Neural progenitor cell (in vitro differentiated cells): ENCODE results near the gene GJC2. TPM values are rescaled to one million over a fixed set of nuclear protein-coding genes. Genes with fewer than 3 reads are reported as not detected.

Experiments
- DNase-seq: peaks from one replicate; pipeline ENCODE4 v3.0.0-alpha.2; 2016; ENCODE audit warnings: low spot score
- H2AFZ ChIP-seq: fragments of 200-600 bp; sonication (generic); replicated peaks from 2 replicates; pipeline ENCODE4 v1.6.1; 2016; ENCODE audit warnings: antibody characterized with exemption
- H3F3A ChIP-seq: fragments of 200-600 bp; sonication (generic); 2 replicates; pipeline ENCODE4 v1.6.1; 2016; ENCODE audit warnings: antibody characterized with exemption, low read depth
- H3K27ac ChIP-seq: fragments of 200-600 bp; sonication (generic); 2 replicates; pipeline ENCODE4 v1.5.1; 2016; ENCODE audit warnings: mild to moderate bottlenecking
- H3K27me3 ChIP-seq: fragments of 200-600 bp; sonication (generic); 2 replicates; pipeline ENCODE4 v1.6.1; 2016; ENCODE audit warnings: mild to moderate bottlenecking, moderate library complexity
- H3K36me3 ChIP-seq: fragments of 200-600 bp; sonication (generic); 2 replicates; pipeline ENCODE4 v1.5.1; 2016
- H3K4me1 ChIP-seq: fragments of 200-600 bp; sonication (generic); 2 replicates; pipeline ENCODE4 v1.6.1; 2016; ENCODE audit warnings: mixed run types
- H3K4me2 ChIP-seq: fragments of 200-600 bp; sonication (generic); 2 replicates; pipeline ENCODE4 v1.6.1; 2016
- H3K4me3 ChIP-seq: fragments of 200-600 bp; sonication (generic); 2 replicates; pipeline ENCODE4 v1.5.1; 2016
- H3K79me2 ChIP-seq: fragments of 200-600 bp; sonication (generic); 2 replicates; pipeline ENCODE4 v1.6.1; 2016; ENCODE audit warnings: low read depth
- H3K9ac ChIP-seq: fragments of 200-600 bp; sonication (generic); 2 replicates; pipeline ENCODE4 v1.6.1; 2016
- H3K9me3 ChIP-seq: fragments of 200-600 bp; sonication (generic); 2 replicates; pipeline ENCODE4 v1.5.1; 2016; ENCODE audit warnings: low read depth
- H4K20me1 ChIP-seq: fragments of 200-600 bp; sonication (generic); 2 replicates; pipeline ENCODE4 v1.6.1; 2016; ENCODE audit warnings: low read depth
- H3K27ac Mint-ChIP-seq: 3 replicates; pipeline ENCODE4 v1.8.0; 2021; ENCODE audit warnings: mixed read lengths
- H3K27me3 Mint-ChIP-seq: 2 replicates; pipeline ENCODE4 v1.8.0; 2022; ENCODE audit warnings: low read depth, mild to moderate bottlenecking, inconsistent platforms, moderate library complexity, mixed read lengths; ENCODE audit not compliant: insufficient read depth
- H3K36me3 Mint-ChIP-seq: 3 replicates; pipeline ENCODE4 v1.8.0; 2021; ENCODE audit warnings: mixed read lengths
- H3K4me1 Mint-ChIP-seq: 3 replicates; pipeline ENCODE4 v1.8.0; 2021; ENCODE audit warnings: mixed read lengths
- H3K4me3 Mint-ChIP-seq: 3 replicates; pipeline ENCODE4 v1.8.0; 2021; ENCODE audit warnings: mild to moderate bottlenecking, moderate library complexity, mixed read lengths
- H3K9me3 Mint-ChIP-seq: 3 replicates; pipeline ENCODE4 v1.8.0; 2020; ENCODE audit warnings: mixed read lengths
- CTCF ChIP-seq: fragments of 200-600 bp; sonication (generic); IDR thresholded peaks from 2 replicates; pipeline ENCODE4 v1.5.1; 2017; ENCODE audit warnings: antibody characterized with exemption, mild to moderate bottlenecking
- EZH2 ChIP-seq: fragments of 200-600 bp; sonication (generic); IDR thresholded peaks from 2 replicates; pipeline ENCODE4 v1.6.1; 2017; ENCODE audit warnings: antibody characterized with exemption, mild to moderate bottlenecking, moderate library complexity
- EZH2phosphoT487 ChIP-seq: fragments of 200-600 bp; sonication (generic); IDR thresholded peaks from 2 replicates; pipeline ENCODE4 v1.6.1; 2017; ENCODE audit warnings: antibody characterized with exemption
- total RNA-seq: library from RNA; depleted of rRNA; stranded (reverse); fragments of >200 nt; gene quantifications from 2 replicates; pipeline ENCODE4 v1.2.3, GENCODE V29; 2015; ENCODE audit warnings: low replicate concordance

GJC2 gene
- total RNA-seq, 1 donor from 2014 or later = not detected

- H4K20me1 ChIP-seq = no peaks in the 10 kb centered on the region
- H3K9me3 ChIP-seq = no peaks in the 10 kb centered on the region
- H2AFZ ChIP-seq = no peak overlapping the region
- no peak overlapping the region for H3K4me3 Mint-ChIP-seq
- H3K27ac ChIP-seq = no peak overlapping the region
- no peaks in the 10 kb centered on the region for H3K9me3 Mint-ChIP-seq
- peaks cover 4% of the 10 kb centered on the region for H3K4me1 ChIP-seq
- H3K4me3 ChIP-seq = no peak overlapping the region
- H3F3A ChIP-seq = no peaks in the 10 kb centered on the region
- no peaks in the 10 kb centered on the region for H3K36me3 ChIP-seq
- H3K27ac Mint-ChIP-seq = no peak overlapping the region
- H3K4me1 Mint-ChIP-seq = no peaks in the 10 kb centered on the region
- TF ChIP-seq EZH2phosphoT487 (no peak), CTCF (no peak), EZH2 (no peak)
- no peaks in the 10 kb centered on the region for H3K27me3 ChIP-seq
- peaks cover 10% of the 10 kb centered on the region for H3K27me3 Mint-ChIP-seq
- H3K4me2 ChIP-seq = no peak overlapping the region
- H3K79me2 ChIP-seq = no peaks in the 10 kb centered on the region
- H3K9ac ChIP-seq = no peak overlapping the region
- H3K36me3 Mint-ChIP-seq = no peaks in the 10 kb centered on the region
- no peak for DNase-seq
These were observed 6.8 kb downstream of the GJC2 start for GRCh38 chr1:228156515-228156881.

- TF ChIP-seq EZH2phosphoT487 (no peak), CTCF (no peak), EZH2 (no peak)
- Histone ChIP-seq H3K9ac (no peak overlapping the region), H3K36me3 (no peaks in the 10 kb centered on the region), H3K4me1 (peaks cover 10% of the 10 kb centered on the region), H3F3A (no peaks in the 10 kb centered on the region), H3K4me3 (no peak overlapping the region), H3K27me3 (no peaks in the 10 kb centered on the region), H3K79me2 (no peaks in the 10 kb centered on the region), H4K20me1 (no peaks in the 10 kb centered on the region), H2AFZ (no peak overlapping the region), H3K4me2 (no peak overlapping the region), H3K27ac (no peak overlapping the region), H3K9me3 (no peaks in the 10 kb centered on the region)
- Mint-ChIP-seq H3K4me3 (no peak overlapping the region), H3K4me1 (peaks cover 5% of the 10 kb centered on the region), H3K27me3 (peaks cover 10% of the 10 kb centered on the region), H3K36me3 (no peaks in the 10 kb centered on the region), H3K9me3 (no peaks in the 10 kb centered on the region), H3K27ac (no peak overlapping the region)
- DNase-seq = no peak
These were observed 7.4 kb downstream of the GJC2 start for GRCh38 chr1:228156941-228157728.

- TF ChIP-seq EZH2 = no peak
- no peak for TF ChIP-seq EZH2phosphoT487
- no peak for TF ChIP-seq CTCF
- Histone ChIP-seq H3K27ac (no peak overlapping the region), H3K4me2 (no peak overlapping the region), H3K27me3 (no peaks in the 10 kb centered on the region), H3K36me3 (no peaks in the 10 kb centered on the region), H3K4me1 (peaks cover 16% of the 10 kb centered on the region), H3K4me3 (no peak overlapping the region), H2AFZ (no peak overlapping the region), H4K20me1 (no peaks in the 10 kb centered on the region), H3K9me3 (no peaks in the 10 kb centered on the region), H3K79me2 (no peaks in the 10 kb centered on the region), H3F3A (no peaks in the 10 kb centered on the region), H3K9ac (no peak overlapping the region)
- H3K27me3 Mint-ChIP-seq = peaks cover 10% of the 10 kb centered on the region
- H3K4me3 Mint-ChIP-seq = no peak overlapping the region
- no peaks in the 10 kb centered on the region for H3K9me3 Mint-ChIP-seq
- no peak for DNase-seq
- H3K36me3 Mint-ChIP-seq = no peaks in the 10 kb centered on the region
- H3K27ac Mint-ChIP-seq = no peak overlapping the region
- peaks cover 6% of the 10 kb centered on the region for H3K4me1 Mint-ChIP-seq
These were observed 8.0 kb downstream of the GJC2 start for GRCh38 chr1:228157729-228158126.
